Measurements from ENCODE around the gene COG4.

- no peak for TF ChIP-seq ZNF239 (tag by site-specific recombination; IDR thresholded peaks at IDR 0.05)
- no peak for TF ChIP-seq REST (tag by site-specific recombination; IDR thresholded peaks at IDR 0.05)
Measured at GRCh38 chr16:70510216-70510615, 13.1 kb downstream of the COG4 start.
